OCI-LY3 (cell line): ENCODE data around the gene PAQR5.

Experiments used
- EZH2phosphoT487 ChIP-seq: fragments of 200-600 bp; shearing (Covaris generic); IDR thresholded peaks from 2 replicates; pipeline ENCODE4 v1.6.1; 2018; ENCODE audit warnings: antibody characterized with exemption, mixed run types, low read depth
- TF ChIP-seq, protein P1 (sequence below): fragments of 200-600, 300-600 bp; sonication (generic); IDR thresholded peaks from 2 replicates; pipeline ENCODE4 v1.5.1; 2014; ENCODE audit warnings: antibody characterized with exemption, low read length, low read depth

DNA sequence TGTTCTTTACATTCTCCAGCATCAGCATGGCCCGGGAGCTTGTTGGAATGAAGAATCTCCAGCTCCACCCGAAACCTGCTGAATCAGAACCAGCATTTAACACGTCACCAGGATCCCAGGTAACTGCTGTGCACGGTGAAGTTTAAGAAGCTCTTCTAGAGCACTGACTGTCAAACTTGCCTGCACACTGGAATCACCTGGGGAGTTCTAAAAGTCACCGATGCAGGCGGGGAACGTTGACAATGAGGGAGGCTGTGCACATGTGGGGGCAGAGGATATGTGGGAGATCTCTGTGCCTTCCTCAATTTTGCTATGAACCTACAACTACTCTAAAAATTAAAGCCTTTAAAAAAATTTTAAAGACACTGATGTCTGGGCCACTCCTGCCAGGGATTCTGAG is 19.1 kb upstream of the PAQR5 start:
- TF ChIP-seq, protein P1, sequence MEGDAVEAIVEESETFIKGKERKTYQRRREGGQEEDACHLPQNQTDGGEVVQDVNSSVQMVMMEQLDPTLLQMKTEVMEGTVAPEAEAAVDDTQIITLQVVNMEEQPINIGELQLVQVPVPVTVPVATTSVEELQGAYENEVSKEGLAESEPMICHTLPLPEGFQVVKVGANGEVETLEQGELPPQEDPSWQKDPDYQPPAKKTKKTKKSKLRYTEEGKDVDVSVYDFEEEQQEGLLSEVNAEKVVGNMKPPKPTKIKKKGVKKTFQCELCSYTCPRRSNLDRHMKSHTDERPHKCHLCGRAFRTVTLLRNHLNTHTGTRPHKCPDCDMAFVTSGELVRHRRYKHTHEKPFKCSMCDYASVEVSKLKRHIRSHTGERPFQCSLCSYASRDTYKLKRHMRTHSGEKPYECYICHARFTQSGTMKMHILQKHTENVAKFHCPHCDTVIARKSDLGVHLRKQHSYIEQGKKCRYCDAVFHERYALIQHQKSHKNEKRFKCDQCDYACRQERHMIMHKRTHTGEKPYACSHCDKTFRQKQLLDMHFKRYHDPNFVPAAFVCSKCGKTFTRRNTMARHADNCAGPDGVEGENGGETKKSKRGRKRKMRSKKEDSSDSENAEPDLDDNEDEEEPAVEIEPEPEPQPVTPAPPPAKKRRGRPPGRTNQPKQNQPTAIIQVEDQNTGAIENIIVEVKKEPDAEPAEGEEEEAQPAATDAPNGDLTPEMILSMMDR: no peak
- TF ChIP-seq EZH2phosphoT487: no peak
